Epidermal melanocyte (primary cell): ENCODE measurements around the gene MRPS26.
"Not testable (repeated sequence)": the region's sequence is repeated elsewhere in the genome, so short reads cannot be mapped to it uniquely, and the experiment has no call there.

Experiments used
- DNase-seq: peaks from one replicate; pipeline ENCODE4 v3.0.0; 2011; ENCODE audit warnings: low spot score; ENCODE audit not compliant: insufficient read length

MRPS26 gene

GRCh38 chr20:3072530-3073250 lies 26.8 kb downstream of the MRPS26 start:
- no peak for DNase-seq

GRCh38 chr20:3073251-3073643 lies 27.4 kb downstream of the MRPS26 start:
- DNase-seq, result not testable (repeated sequence)

GRCh38 chr20:3074812-3075211 lies 29.0 kb downstream of the MRPS26 start:
- no peak for DNase-seq

GRCh38 chr20:3075315-3075714 lies 29.5 kb downstream of the MRPS26 start:
- not testable (repeated sequence) for DNase-seq

- no peak for DNase-seq
These were observed 31.8 kb downstream of the MRPS26 start for GRCh38 chr20:3077618-3078134.

- no peak for DNase-seq
These were observed 35.1 kb downstream of the MRPS26 start for GRCh38 chr20:3080939-3081388.

- no peak for DNase-seq
These were observed 35.8 kb downstream of the MRPS26 start for GRCh38 chr20:3081641-3082040.

- no peak for DNase-seq
These were observed 36.6 kb downstream of the MRPS26 start for GRCh38 chr20:3082306-3082951.

GRCh38 chr20:3082955-3083952 lies 37.4 kb downstream of the MRPS26 start:
- no peak for DNase-seq

GRCh38 chr20:3084283-3084985 lies 38.6 kb downstream of the MRPS26 start, which contains the start of gene AVP:
TSS of gene AVP (minus strand) at chr20:3084724. CDS start at chr20:3084674, 50 bp downstream.
- DNase-seq, result no peak

GRCh38 chr20:3084986-3085360 lies 39.1 kb downstream of the MRPS26 start:
- no peak for DNase-seq

- no peak for DNase-seq
These were observed 39.8 kb downstream of the MRPS26 start for GRCh38 chr20:3085571-3086072.

- no peak for DNase-seq
These were observed 42.2 kb downstream of the MRPS26 start for GRCh38 chr20:3088031-3088430.

- no peak for DNase-seq
These were observed 44.7 kb downstream of the MRPS26 start for GRCh38 chr20:3090565-3090964.

- DNase-seq, result no peak
These were observed 46.9 kb downstream of the MRPS26 start for GRCh38 chr20:3092611-3093379.

GRCh38 chr20:3093861-3094361 lies 48.1 kb downstream of the MRPS26 start:
- DNase-seq, result no peak

- DNase-seq, result no peak
These were observed 49.2 kb downstream of the MRPS26 start for GRCh38 chr20:3094848-3095629.
